H9 (cell line): ENCODE results near the gene AMACR. TPM values are rescaled to one million over a fixed set of nuclear protein-coding genes. Genes with fewer than 3 reads are reported as not detected.

ENCODE experiments used
- DNase-seq: peaks from one replicate; pipeline ENCODE4 v3.0.0-alpha.2; 2017
- H2AFZ ChIP-seq: one replicate; pipeline ENCODE4 v1.6.1; 2013; ENCODE audit warnings: mild to moderate bottlenecking, low read length, control low read depth, moderate library complexity
- H2AK5ac ChIP-seq: 2 replicates; pipeline ENCODE4 v1.6.1; 2013; ENCODE audit warnings: low read length, control low read depth, mixed read lengths; ENCODE audit not compliant: insufficient read length
- H2BK120ac ChIP-seq: one replicate; pipeline ENCODE4 v1.6.1; 2013; ENCODE audit warnings: low read depth, mild to moderate bottlenecking, low read length, control low read depth, inconsistent platforms; ENCODE audit not compliant: poor library complexity, severe bottlenecking
- H2BK12ac ChIP-seq: 2 replicates; pipeline ENCODE4 v1.6.1; 2013; ENCODE audit warnings: low read length, control low read depth, mixed read lengths, low read depth; ENCODE audit not compliant: insufficient read length
- H2BK15ac ChIP-seq: 2 replicates; pipeline ENCODE4 v1.6.1; 2013; ENCODE audit warnings: low read depth, low read length, control low read depth
- H2BK20ac ChIP-seq: one replicate; pipeline ENCODE4 v1.6.1; 2013; ENCODE audit warnings: low read depth, mild to moderate bottlenecking, low read length, control low read depth, inconsistent platforms; ENCODE audit not compliant: poor library complexity, severe bottlenecking
- H2BK5ac ChIP-seq: 2 replicates; pipeline ENCODE4 v1.6.1; 2013; ENCODE audit warnings: low read length, control low read depth, mixed read lengths; ENCODE audit not compliant: insufficient read length
- H3K14ac ChIP-seq: 2 replicates; pipeline ENCODE4 v1.6.1; 2013; ENCODE audit warnings: low read length, control low read depth; ENCODE audit not compliant: insufficient read depth
- H3K18ac ChIP-seq: 2 replicates; pipeline ENCODE4 v1.6.1; 2013; ENCODE audit warnings: low read depth, mild to moderate bottlenecking, mixed read lengths, low read length, control low read depth; ENCODE audit not compliant: insufficient read length
- H3K23ac ChIP-seq: 2 replicates; pipeline ENCODE4 v1.6.1; 2013; ENCODE audit warnings: low read length, control low read depth, mixed read lengths, low read depth; ENCODE audit not compliant: insufficient read length
- H3K23me2 ChIP-seq: 2 replicates; pipeline ENCODE4 v1.6.1; 2013; ENCODE audit warnings: low read depth, mild to moderate bottlenecking, mixed read lengths, low read length, control low read depth; ENCODE audit not compliant: insufficient read length, poor library complexity, severe bottlenecking
- H3K27ac ChIP-seq: 2 replicates; pipeline ENCODE4 v1.5.1; 2013; ENCODE audit warnings: low read length, control low read depth, mixed read lengths, low read depth; ENCODE audit not compliant: insufficient read length
- H3K27me3 ChIP-seq: 2 replicates; pipeline ENCODE4 v1.6.1; 2013; ENCODE audit warnings: low read length, control low read depth, inconsistent platforms; ENCODE audit not compliant: insufficient read depth
- H3K4ac ChIP-seq: 2 replicates; pipeline ENCODE4 v1.6.1; 2013; ENCODE audit warnings: low read depth, mild to moderate bottlenecking, control low read depth, inconsistent platforms, low read length, moderate library complexity
- H3K4me1 ChIP-seq: 2 replicates; pipeline ENCODE4 v1.6.1; 2013; ENCODE audit warnings: low read length, control low read depth, inconsistent platforms; ENCODE audit not compliant: insufficient read depth
- H3K4me2 ChIP-seq: 2 replicates; pipeline ENCODE4 v1.6.1; 2013; ENCODE audit warnings: low read length, control low read depth, mixed read lengths; ENCODE audit not compliant: insufficient read length, insufficient read depth
- H3K56ac ChIP-seq: 2 replicates; pipeline ENCODE4 v1.6.1; 2013; ENCODE audit warnings: low read depth, mild to moderate bottlenecking, mixed read lengths, low read length, control low read depth; ENCODE audit not compliant: insufficient read length
- H3K79me1 ChIP-seq: 2 replicates; pipeline ENCODE4 v1.6.1; 2013; ENCODE audit warnings: low read depth, mild to moderate bottlenecking, moderate library complexity, low read length, control low read depth, inconsistent platforms; ENCODE audit not compliant: insufficient read depth, poor library complexity, severe bottlenecking
- H3K79me2 ChIP-seq: 2 replicates; pipeline ENCODE4 v1.6.1; 2013; ENCODE audit warnings: low read length, control low read depth, inconsistent platforms; ENCODE audit not compliant: insufficient read depth
- H3K9ac ChIP-seq: 2 replicates; pipeline ENCODE4 v1.6.1; 2013; ENCODE audit warnings: low read length, control low read depth, mixed read lengths; ENCODE audit not compliant: insufficient read length; ENCODE audit errors: extremely low read depth
- H3K9me3 ChIP-seq: one replicate; pipeline ENCODE4 v1.6.1; 2013; ENCODE audit warnings: low read depth, low read length, inconsistent platforms; ENCODE audit not compliant: control insufficient read depth
- H3T11ph ChIP-seq: one replicate; pipeline ENCODE4 v1.6.1; 2013; ENCODE audit warnings: mild to moderate bottlenecking, low read length, control low read depth, inconsistent platforms
- H4K20me1 ChIP-seq: one replicate; pipeline ENCODE4 v1.6.1; 2013; ENCODE audit not compliant: control insufficient read depth, insufficient read length, insufficient read depth
- H4K5ac ChIP-seq: 2 replicates; pipeline ENCODE4 v1.6.1; 2013; ENCODE audit warnings: low read depth, mild to moderate bottlenecking, mixed read lengths, low read length, control low read depth; ENCODE audit not compliant: insufficient read length
- H4K8ac ChIP-seq: replicated peaks from 2 replicates; pipeline ENCODE4 v1.6.1; 2013; ENCODE audit warnings: low read length, control low read depth, mixed read lengths, low read depth; ENCODE audit not compliant: insufficient read length
- H4K91ac ChIP-seq: 2 replicates; pipeline ENCODE4 v1.6.1; 2013; ENCODE audit warnings: low read depth, mild to moderate bottlenecking, moderate library complexity, mixed read lengths, low read length, control low read depth; ENCODE audit not compliant: insufficient read length
- H3K27ac Mint-ChIP-seq, 3 experiments: 2 replicates in 2 of 3; 3 replicates in 1 of 3; pipeline ENCODE4 v1.8.0; 2020 to 2021; ENCODE audit warnings: mixed read lengths in 3 of 3, mild to moderate bottlenecking in 1 of 3, moderate library complexity in 1 of 3
- H3K27me3 Mint-ChIP-seq: 2 replicates; pipeline ENCODE4 v1.8.0; 2021; ENCODE audit warnings: low read depth, mild to moderate bottlenecking, moderate library complexity, mixed read lengths
- H3K36me3 Mint-ChIP-seq, 3 experiments: 2 replicates in 2 of 3; 3 replicates in 1 of 3; pipeline ENCODE4 v1.8.0; 2020 to 2021; ENCODE audit warnings: low read depth in 3 of 3, mixed read lengths in 3 of 3; ENCODE audit not compliant: insufficient read depth in 1 of 3
- H3K4me1 Mint-ChIP-seq, 2 experiments: 2 replicates each; pipeline ENCODE4 v1.8.0; 2020; ENCODE audit warnings: mixed read lengths in 2 of 2
- H3K4me3 Mint-ChIP-seq, 2 experiments: 2 replicates in 1 of 2; 3 replicates in 1 of 2; pipeline ENCODE4 v1.8.0; 2020 to 2021; ENCODE audit warnings: mild to moderate bottlenecking in 2 of 2, mixed read lengths in 2 of 2, moderate library complexity in 1 of 2
- H3K9me3 Mint-ChIP-seq, 2 experiments: 2 replicates in 1 of 2; 3 replicates in 1 of 2; pipeline ENCODE4 v1.8.0; 2020; ENCODE audit warnings: mild to moderate bottlenecking in 2 of 2, mixed read lengths in 2 of 2, moderate library complexity in 1 of 2
- WGBS: extraction: QIAGEN DNeasy Blood & Tissue Kit; methylation state at CpG from one replicate; pipeline ENCODE4 v1.1.7; 2013; ENCODE audit warnings: missing lambda C conversion rate, low lambda C conversion rate, mixed read lengths; ENCODE audit not compliant: insufficient read length; ENCODE audit errors: extremely low coverage; 5-methylcytosine and 5-hydroxymethylcytosine counted together
- total RNA-seq: library from RNA; stranded (reverse); gene quantifications from 2 replicates; pipeline ENCODE4 v1.2.1, GENCODE V29; 2021
- TF ChIP-seq, protein P1 (sequence below): fragments of 200-600 bp; sonication (generic); conservative IDR thresholded peaks from 3 replicates; pipeline ENCODE4 v1.8.0; 2021; ENCODE audit warnings: antibody characterized with exemption, mild to moderate bottlenecking

Gene AMACR
- total RNA-seq, 1 experiment from 2014 or later = 9.7 TPM

DNA sequence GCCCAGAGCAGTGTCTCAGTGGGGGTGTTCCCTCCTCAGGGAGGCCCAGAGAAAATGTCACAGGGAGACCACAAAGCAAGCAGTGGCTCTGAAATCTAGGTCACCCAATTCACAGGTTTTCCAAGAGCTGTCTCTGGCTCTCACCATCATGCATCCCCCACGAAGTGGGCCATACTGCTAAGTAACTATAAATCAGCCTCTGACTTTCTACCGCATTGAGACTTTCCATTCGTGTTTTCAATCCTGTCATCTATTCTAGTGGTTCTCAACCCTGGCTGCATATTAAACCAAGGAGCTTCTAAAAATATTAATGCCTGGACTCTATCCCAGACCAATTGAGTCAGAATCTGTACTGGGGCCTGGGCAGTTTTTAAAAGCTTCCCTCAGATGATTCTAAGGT is 37.2 kb upstream of the AMACR start:
- H3T11ph ChIP-seq = no peak overlapping the region
- H3K4me2 ChIP-seq = no peak overlapping the region
- H3K27ac Mint-ChIP-seq = no peak overlapping the region
- no peaks in the 10 kb centered on the region for H3K9me3 ChIP-seq
- H3K14ac ChIP-seq = no peak overlapping the region
- no peak overlapping the region for H3K56ac ChIP-seq
- no peaks in the 10 kb centered on the region for H3K9me3 Mint-ChIP-seq
- peaks cover 0 to 3% (median 0%) of the 10 kb centered on the region in 3 experiments; a peak in 2 of 7 replicates for H3K36me3 Mint-ChIP-seq
- H2BK20ac ChIP-seq = no peak overlapping the region
- H3K18ac ChIP-seq = no peak overlapping the region
- H2BK120ac ChIP-seq = no peak overlapping the region
- H2AFZ ChIP-seq = no peak overlapping the region
- no peak overlapping the region for H2BK15ac ChIP-seq
- no peak overlapping the region for H3K4ac ChIP-seq
- no peaks in the 10 kb centered on the region for H3K79me1 ChIP-seq
- no CpG with 5 or more reads among the region's 3 CpGs for WGBS
- no peak overlapping the region for H2AK5ac ChIP-seq
- H3K79me2 ChIP-seq = no peaks in the 10 kb centered on the region
- H3K27ac ChIP-seq = no peak overlapping the region
- H4K8ac ChIP-seq = no peak overlapping the region
- no peak overlapping the region for H3K9ac ChIP-seq
- H2BK12ac ChIP-seq = no peak overlapping the region
- no peaks in the 10 kb centered on the region for H3K4me1 ChIP-seq
- DNase-seq = no peak
- no peak overlapping the region for H3K23ac ChIP-seq
- no peak overlapping the region for H2BK5ac ChIP-seq
- H4K20me1 ChIP-seq = no peaks in the 10 kb centered on the region
- H3K23me2 ChIP-seq = no peaks in the 10 kb centered on the region
- H3K4me3 Mint-ChIP-seq = no peak overlapping the region
- H4K91ac ChIP-seq = no peak overlapping the region
- no peaks in the 10 kb centered on the region for H3K27me3 Mint-ChIP-seq
- H4K5ac ChIP-seq = no peak overlapping the region
- H3K27me3 ChIP-seq = no peaks in the 10 kb centered on the region
- TF ChIP-seq, protein P1, sequence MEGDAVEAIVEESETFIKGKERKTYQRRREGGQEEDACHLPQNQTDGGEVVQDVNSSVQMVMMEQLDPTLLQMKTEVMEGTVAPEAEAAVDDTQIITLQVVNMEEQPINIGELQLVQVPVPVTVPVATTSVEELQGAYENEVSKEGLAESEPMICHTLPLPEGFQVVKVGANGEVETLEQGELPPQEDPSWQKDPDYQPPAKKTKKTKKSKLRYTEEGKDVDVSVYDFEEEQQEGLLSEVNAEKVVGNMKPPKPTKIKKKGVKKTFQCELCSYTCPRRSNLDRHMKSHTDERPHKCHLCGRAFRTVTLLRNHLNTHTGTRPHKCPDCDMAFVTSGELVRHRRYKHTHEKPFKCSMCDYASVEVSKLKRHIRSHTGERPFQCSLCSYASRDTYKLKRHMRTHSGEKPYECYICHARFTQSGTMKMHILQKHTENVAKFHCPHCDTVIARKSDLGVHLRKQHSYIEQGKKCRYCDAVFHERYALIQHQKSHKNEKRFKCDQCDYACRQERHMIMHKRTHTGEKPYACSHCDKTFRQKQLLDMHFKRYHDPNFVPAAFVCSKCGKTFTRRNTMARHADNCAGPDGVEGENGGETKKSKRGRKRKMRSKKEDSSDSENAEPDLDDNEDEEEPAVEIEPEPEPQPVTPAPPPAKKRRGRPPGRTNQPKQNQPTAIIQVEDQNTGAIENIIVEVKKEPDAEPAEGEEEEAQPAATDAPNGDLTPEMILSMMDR = no peak
- peaks cover 4% of the 10 kb centered on the region in 2 experiments; a peak in 3 of 4 replicates for H3K4me1 Mint-ChIP-seq
